HT-29 (cell line): ENCODE results near the gene SLC18A3. TPM values are rescaled to one million over a fixed set of nuclear protein-coding genes. Genes with fewer than 3 reads are reported as not detected.
A peak's percentile ranks its signal among the peaks of the same experiment; 100 is the strongest.

Source experiments
- DNase-seq: peaks from one replicate; pipeline ENCODE4 v3.0.0-alpha.2; 2015; ENCODE audit warnings: low spot score
- total RNA-seq: library from RNA; depleted of rRNA; stranded (reverse); fragments of >200 nt; shearing (Covaris generic); gene quantifications from 2 replicates; pipeline ENCODE4 v1.2.3, GENCODE V29; 2014; rRNA removed

SLC18A3 gene
- total RNA-seq, 1 experiment from 2014 or later: not detected

GRCh38 chr10:49651039-49651835 lies 41.1 kb downstream of the SLC18A3 start:
- DNase-seq: no peak

GRCh38 chr10:49651917-49652316 lies 41.8 kb downstream of the SLC18A3 start:
- no peak for DNase-seq

- DNase-seq: no peak
These were observed 42.5 kb downstream of the SLC18A3 start for GRCh38 chr10:49652421-49653272.

- no peak for DNase-seq
These were observed 43.3 kb downstream of the SLC18A3 start for GRCh38 chr10:49653273-49653929.

- no peak for DNase-seq
These were observed 44.1 kb downstream of the SLC18A3 start for GRCh38 chr10:49654036-49654693.

GRCh38 chr10:49655099-49655498 lies 45.0 kb downstream of the SLC18A3 start:
- no peak for DNase-seq

GRCh38 chr10:49656845-49657493 lies 46.9 kb downstream of the SLC18A3 start:
- no peak for DNase-seq

GRCh38 chr10:49657606-49658005 lies 47.5 kb downstream of the SLC18A3 start:
- no peak for DNase-seq

- DNase-seq: peak; percentile 11
These were observed 51.2 kb downstream of the SLC18A3 start for GRCh38 chr10:49661140-49661856.

Other genes starting within 250 kb of the SLC18A3 start
- not detected in 2 replicates for gene DRGX, start 214.2 kb upstream of the SLC18A3 start, total RNA-seq
- 4.2 and 5.3 TPM in 2 replicates for gene ERCC6, start 71.2 kb upstream of the SLC18A3 start, total RNA-seq
- not detected in 2 replicates for gene CHAT, start 3.7 kb downstream of the SLC18A3 start, total RNA-seq
- not detected in 2 replicates for gene C10orf53, start 69.3 kb downstream of the SLC18A3 start, total RNA-seq
- 0.08 and 0.18 TPM in 2 replicates for gene OGDHL, start 152.0 kb downstream of the SLC18A3 start, total RNA-seq